DMS79 (cell line): ENCODE measurements around the gene NKAIN2.
"Not testable (repeated sequence)": the region's sequence is repeated elsewhere in the genome, so short reads cannot be mapped to it uniquely, and the experiment has no call there.

Source experiments
- DNase-seq: peaks from one replicate; lab custom pipeline; 2025; lab: John Stamatoyannopoulos, UW

NKAIN2 gene

GRCh38 chr6:123966618-123967017 is 163.0 kb downstream of the NKAIN2 start:
- peak; percentile 26 for DNase-seq

GRCh38 chr6:123967905-123968304 is 164.2 kb downstream of the NKAIN2 start:
- peak; percentile 99 for DNase-seq

- DNase-seq, result no peak
These were observed 169.1 kb downstream of the NKAIN2 start for GRCh38 chr6:123972600-123973294.

GRCh38 chr6:123980311-123980710 is 176.6 kb downstream of the NKAIN2 start:
- no peak for DNase-seq

GRCh38 chr6:123986938-123987337 is 183.3 kb downstream of the NKAIN2 start:
- no peak for DNase-seq

- DNase-seq, result not testable (repeated sequence)
These were observed 186.3 kb downstream of the NKAIN2 start for GRCh38 chr6:123989918-123990317.

- DNase-seq, result no peak
These were observed 186.7 kb downstream of the NKAIN2 start for GRCh38 chr6:123990376-123990775.

GRCh38 chr6:123994168-123994567 is 190.5 kb downstream of the NKAIN2 start:
- DNase-seq, result no peak

DNA sequence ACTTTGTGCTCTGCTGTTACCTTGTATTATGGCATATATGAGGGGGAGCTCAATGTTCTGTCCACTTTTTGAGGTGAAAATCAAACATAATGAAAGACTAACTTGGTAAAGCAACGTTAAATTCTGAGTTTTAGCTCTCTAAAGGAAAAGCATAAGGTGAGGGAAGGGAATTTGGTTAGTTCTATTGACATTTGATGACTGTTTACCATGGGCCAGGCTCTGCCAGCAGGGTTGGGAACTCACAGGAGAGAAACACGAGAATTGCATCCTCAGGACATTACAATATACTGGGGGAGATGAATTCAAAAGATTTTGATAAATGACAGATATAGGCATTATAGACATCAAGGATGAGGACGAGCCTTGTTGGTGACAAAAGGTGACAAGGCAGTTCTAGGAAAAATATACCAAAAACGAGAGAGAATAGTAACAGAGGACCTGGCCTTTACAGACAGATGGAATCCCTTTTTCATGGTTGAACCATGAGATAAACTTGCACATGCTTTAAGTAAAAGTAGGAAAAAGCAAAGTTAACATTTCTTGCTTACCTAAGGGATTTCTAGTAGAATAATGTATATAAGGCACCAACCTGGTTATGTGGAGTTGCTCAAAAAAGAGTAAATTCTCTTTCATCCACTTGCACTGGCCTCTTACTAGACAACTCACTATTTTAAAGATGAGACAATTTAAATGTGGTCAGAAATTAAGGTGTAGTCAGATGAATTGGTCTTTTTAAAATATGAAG is 191.4 kb downstream of the NKAIN2 start:
- no peak for DNase-seq

- DNase-seq, result peak; percentile 59
These were observed 193.6 kb downstream of the NKAIN2 start for GRCh38 chr6:123997223-123997622.

DNA sequence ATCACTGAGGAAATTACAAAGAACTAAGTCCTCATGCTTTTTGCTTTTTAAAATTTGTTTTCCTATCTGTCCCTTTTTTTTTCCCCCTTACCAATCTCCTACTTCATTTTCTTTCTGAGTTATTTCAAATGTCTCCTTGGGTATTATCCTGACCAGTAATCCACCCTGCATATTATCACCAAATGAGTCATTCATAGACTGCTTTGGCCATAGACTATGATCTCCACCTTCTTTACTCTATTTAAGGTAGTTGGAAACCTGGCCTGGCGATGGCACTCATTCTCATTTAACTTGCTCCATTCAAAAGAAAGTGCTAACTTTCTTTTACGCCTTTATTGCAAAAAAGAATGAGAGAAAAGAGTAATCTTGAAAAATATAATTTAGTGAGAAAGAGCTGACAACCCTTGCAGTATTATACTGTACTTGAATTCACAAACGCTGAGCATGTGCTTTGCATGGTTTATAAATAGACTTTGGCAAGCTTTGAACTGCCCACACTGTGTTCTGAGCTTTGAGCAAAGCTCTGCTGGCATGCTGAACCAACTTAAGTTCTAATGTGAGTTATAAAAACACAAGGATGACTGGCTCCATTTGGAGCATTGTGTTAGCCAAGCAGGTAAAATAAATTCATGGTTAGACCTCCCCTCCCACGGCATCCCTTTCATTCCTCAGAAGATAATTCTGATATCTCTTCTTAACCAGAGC is 198.9 kb downstream of the NKAIN2 start:
- DNase-seq, result no peak

- DNase-seq, result no peak
These were observed 203.6 kb downstream of the NKAIN2 start for GRCh38 chr6:124007266-124007665.

DNA sequence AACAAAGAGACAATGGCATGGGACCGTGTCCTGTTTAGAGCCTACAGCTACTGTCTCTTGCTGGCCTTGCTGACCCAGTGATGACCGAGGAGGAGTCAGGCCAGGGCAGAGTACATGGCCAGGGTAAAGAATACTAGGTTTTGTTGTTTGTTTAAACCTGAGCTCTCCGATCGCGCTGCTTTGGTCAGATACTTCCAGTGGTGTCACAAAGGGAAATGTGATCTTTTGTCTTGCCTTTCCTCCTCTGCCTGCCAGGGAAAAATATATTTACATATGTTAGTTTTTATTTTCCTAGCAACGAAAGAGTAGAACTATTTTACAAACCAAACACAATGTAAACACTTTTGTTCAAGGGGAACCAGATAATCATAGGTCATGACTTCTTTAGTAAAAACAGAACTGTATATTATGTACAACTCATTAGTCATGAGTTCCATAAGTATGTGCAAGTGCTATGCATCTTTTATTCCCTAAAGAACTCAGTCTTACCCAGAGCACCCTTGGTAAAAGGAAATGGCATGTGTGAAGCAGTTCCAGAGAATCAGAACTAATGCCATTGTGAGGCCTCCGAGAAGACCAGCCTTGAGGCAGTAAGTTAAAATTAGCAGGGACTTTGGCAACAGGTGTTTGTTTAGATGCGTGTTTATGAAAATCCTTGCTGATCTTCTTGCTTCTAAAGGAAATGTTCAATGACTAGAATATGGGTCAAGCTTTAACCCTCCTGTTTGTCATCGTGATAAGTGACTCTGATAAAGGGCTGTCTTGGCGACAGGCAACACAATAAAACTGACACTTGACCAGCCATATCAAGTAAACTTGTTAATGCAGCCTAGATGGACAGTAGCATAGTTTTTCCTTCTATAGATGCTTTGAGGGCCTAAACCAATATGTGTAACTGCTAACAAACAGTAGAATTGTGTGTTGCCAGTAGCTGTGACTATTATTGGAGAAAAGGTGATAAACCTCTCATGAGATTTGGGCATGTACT is 204.6 kb downstream of the NKAIN2 start:
- no peak for DNase-seq

- no peak for DNase-seq
These were observed 205.5 kb downstream of the NKAIN2 start for GRCh38 chr6:124008988-124009765.

- no peak for DNase-seq
These were observed 206.9 kb downstream of the NKAIN2 start for GRCh38 chr6:124010574-124010973.

DNA sequence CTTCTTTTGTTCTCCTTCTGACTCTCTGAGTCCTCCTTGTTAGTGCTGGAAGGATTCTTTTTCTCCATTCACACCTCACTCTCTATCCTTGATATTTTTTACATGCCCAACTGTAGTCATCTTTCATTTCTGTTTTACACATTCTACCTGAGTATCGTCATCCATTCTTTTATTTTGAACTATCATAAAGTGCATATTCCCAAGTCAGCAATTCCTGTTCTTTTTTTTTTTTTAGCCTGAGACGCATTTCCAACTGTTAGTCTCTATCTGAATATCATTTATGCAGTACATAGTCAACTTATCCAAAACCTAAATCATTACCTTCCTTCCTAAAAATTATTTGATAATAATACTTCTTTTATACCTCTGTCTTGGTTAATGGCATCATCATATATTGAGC is 207.5 kb downstream of the NKAIN2 start:
- no peak for DNase-seq

- DNase-seq, result not testable (repeated sequence)
These were observed 218.4 kb downstream of the NKAIN2 start for GRCh38 chr6:124022051-124022450.

DNA sequence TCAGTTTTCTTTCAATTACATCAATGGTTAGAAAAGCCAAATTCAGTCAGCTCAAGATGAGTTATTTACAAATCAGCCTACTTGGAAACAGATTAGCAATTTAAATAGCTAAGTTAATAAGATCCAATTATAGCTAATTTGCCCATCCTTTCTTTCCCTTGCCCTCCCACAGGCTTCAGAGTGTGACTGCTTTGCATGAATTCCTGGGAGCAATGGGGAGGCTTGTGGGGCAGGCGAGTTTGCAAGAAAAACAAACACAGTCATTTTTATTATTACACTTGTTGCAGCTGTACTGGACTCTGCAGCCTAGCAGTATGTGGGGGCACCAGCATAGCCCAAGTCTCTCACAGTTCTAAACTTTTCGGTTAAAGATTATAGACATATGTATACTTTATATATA is 219.0 kb downstream of the NKAIN2 start:
- no peak for DNase-seq

DNA sequence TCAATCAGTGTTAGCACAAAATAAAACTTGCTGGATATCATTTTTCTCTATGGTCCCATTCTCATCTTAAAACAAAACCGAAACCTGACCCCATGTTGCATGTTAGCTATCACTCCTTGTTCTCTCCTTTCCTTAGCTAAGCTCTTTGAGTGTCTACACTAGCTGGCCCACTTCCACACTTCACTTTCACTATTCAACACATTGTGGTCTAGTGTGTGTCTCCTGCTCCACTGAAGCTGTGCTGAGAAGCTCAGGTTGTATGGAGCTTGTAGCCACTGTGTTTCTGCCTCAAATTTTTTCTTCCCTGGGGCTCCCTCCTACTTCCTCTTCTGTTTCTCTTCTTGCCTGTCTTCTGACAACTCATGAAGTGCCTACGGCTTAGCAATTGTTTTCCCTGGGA is 223.0 kb downstream of the NKAIN2 start:
- no peak for DNase-seq

- no peak for DNase-seq
These were observed 223.7 kb downstream of the NKAIN2 start for GRCh38 chr6:124027392-124027791.

DNA sequence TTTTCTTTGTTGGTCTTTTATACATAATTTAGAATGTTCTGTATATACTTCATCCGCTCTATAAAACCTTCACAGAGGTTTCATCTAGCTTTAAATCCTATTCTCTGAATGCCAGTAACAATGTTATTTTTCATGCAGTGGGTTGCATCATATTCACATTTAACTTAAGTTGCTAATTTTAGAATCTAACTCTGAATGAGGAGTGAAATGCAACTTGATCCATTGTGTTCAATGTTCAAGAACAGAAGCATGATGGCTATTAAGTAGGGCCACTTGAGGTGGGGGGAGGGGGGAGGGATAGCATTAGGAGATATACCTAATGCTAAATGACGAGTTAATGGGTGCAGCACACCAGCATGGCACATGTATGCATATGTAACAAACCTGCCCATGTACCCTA is 224.5 kb downstream of the NKAIN2 start:
- no peak for DNase-seq
